HCT116 (cell line): ENCODE data around the gene LPO.

Source experiments
- ATF3 ChIP-seq: IDR thresholded peaks from 2 replicates; pipeline ENCODE4 v1.6.1; 2012
- CEBPB ChIP-seq: IDR thresholded peaks from 2 replicates; pipeline ENCODE4 v1.6.1; 2012; ENCODE audit warnings: low read depth
- CTCF ChIP-seq, 3 experiments: fragments of 200-600 bp in 1 of 3; sonication (generic) in 1 of 3; IDR thresholded peaks in 2 of 3; conservative IDR thresholded peaks in 1 of 3; 2 replicates each; pipeline ENCODE4 v1.5.1; 2012 to 2017; ENCODE audit warnings: low read depth in 2 of 3, low read length in 2 of 3, antibody characterized with exemption in 1 of 3, borderline replicate concordance in 1 of 3, control low read depth in 1 of 3, mild to moderate bottlenecking in 1 of 3, mixed read lengths in 1 of 3, mixed run types in 1 of 3, moderate library complexity in 1 of 3; ENCODE audit not compliant: insufficient read depth in 1 of 3
- EZH2 ChIP-seq: fragments of 200-600 bp; sonication (generic); IDR thresholded peaks from 2 replicates; pipeline ENCODE4 v1.6.1; 2017; ENCODE audit warnings: antibody characterized with exemption, mixed run types
- FOSL1 ChIP-seq: IDR thresholded peaks from 2 replicates; pipeline ENCODE4 v1.6.1; 2012; ENCODE audit warnings: low read depth
- JUND ChIP-seq: IDR thresholded peaks from 2 replicates; pipeline ENCODE4 v1.6.1; 2012
- POLR2AphosphoS5 ChIP-seq: IDR thresholded peaks from 2 replicates; pipeline ENCODE4 v1.6.1; 2011; ENCODE audit warnings: mild to moderate bottlenecking, low read depth, low read length, moderate library complexity
- REST ChIP-seq: IDR thresholded peaks from 2 replicates; pipeline ENCODE4 v1.6.1; 2012; ENCODE audit warnings: low read depth

- TF ChIP-seq FOSL1 (no peak), CTCF (IDR thresholded peaks at IDR 0.05 in 2 of 3, conservative IDR thresholded peaks at IDR 0.05 in 1 of 3; ENCODE audit: borderline replicate concordance in 1 of 3, insufficient read depth in 1 of 3, low read depth in 2 of 3, low read length in 2 of 3) (no peak), JUND (no peak), CEBPB (no peak), POLR2AphosphoS5 (no peak), EZH2 (no peak), REST (no peak), ATF3 (no peak)
These were observed 77.4 kb downstream of the LPO start for GRCh38 chr17:58315750-58316149.
